Neural crest cell (in vitro differentiated cells): ENCODE measurements around the gene CCR2. TPM values are rescaled to one million over a fixed set of nuclear protein-coding genes. Genes with fewer than 3 reads are reported as not detected.
A peak's percentile ranks its signal among the peaks of the same experiment; 100 is the strongest.

Source experiments
- DNase-seq: peaks from one replicate; pipeline ENCODE4 v3.0.0; 2021; ENCODE audit warnings: low read depth, mixed read lengths, low spot score
- H3K27ac Mint-ChIP-seq: one replicate; pipeline ENCODE4 v1.8.0; 2021; ENCODE audit warnings: mild to moderate bottlenecking, mixed read lengths; ENCODE audit not compliant: unreplicated experiment
- H3K27me3 Mint-ChIP-seq: 2 replicates; pipeline ENCODE4 v1.8.0; 2021; ENCODE audit warnings: low read depth, mild to moderate bottlenecking, mixed read lengths
- H3K36me3 Mint-ChIP-seq: 2 replicates; pipeline ENCODE4 v1.8.0; 2021; ENCODE audit warnings: low read depth, mild to moderate bottlenecking, mixed read lengths
- H3K4me1 Mint-ChIP-seq: 2 replicates; pipeline ENCODE4 v1.8.0; 2021; ENCODE audit warnings: mixed read lengths
- H3K4me3 Mint-ChIP-seq: one replicate; pipeline ENCODE4 v1.8.0; 2021; ENCODE audit warnings: mild to moderate bottlenecking, mixed read lengths
- H3K9me3 Mint-ChIP-seq: 2 replicates; pipeline ENCODE4 v1.8.0; 2021; ENCODE audit warnings: mixed read lengths
- total RNA-seq: library from RNA; stranded (reverse); gene quantifications from 2 replicates; pipeline ENCODE4 v1.2.1, GENCODE V29; 2021
- TF ChIP-seq, protein P1 (sequence below): fragments of 200-600 bp; sonication (generic); conservative IDR thresholded peaks from 2 replicates; pipeline ENCODE4 v1.5.0; 2021; ENCODE audit warnings: antibody characterized with exemption, mild to moderate bottlenecking

Gene CCR2
- total RNA-seq, 1 donor from 2014 or later, result not detected

- Mint-ChIP-seq H3K36me3 (no peaks in the 10 kb centered on the region), H3K4me3 (no peak overlapping the region), H3K9me3 (no peaks in the 10 kb centered on the region), H3K27me3 (peaks cover 40% of the 10 kb centered on the region), H3K27ac (no peak overlapping the region), H3K4me1 (peaks cover 5% of the 10 kb centered on the region)
- TF ChIP-seq, protein P1, sequence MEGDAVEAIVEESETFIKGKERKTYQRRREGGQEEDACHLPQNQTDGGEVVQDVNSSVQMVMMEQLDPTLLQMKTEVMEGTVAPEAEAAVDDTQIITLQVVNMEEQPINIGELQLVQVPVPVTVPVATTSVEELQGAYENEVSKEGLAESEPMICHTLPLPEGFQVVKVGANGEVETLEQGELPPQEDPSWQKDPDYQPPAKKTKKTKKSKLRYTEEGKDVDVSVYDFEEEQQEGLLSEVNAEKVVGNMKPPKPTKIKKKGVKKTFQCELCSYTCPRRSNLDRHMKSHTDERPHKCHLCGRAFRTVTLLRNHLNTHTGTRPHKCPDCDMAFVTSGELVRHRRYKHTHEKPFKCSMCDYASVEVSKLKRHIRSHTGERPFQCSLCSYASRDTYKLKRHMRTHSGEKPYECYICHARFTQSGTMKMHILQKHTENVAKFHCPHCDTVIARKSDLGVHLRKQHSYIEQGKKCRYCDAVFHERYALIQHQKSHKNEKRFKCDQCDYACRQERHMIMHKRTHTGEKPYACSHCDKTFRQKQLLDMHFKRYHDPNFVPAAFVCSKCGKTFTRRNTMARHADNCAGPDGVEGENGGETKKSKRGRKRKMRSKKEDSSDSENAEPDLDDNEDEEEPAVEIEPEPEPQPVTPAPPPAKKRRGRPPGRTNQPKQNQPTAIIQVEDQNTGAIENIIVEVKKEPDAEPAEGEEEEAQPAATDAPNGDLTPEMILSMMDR, result no peak
- no peak for DNase-seq
These were observed 6.0 kb downstream of the CCR2 start for GRCh38 chr3:46359733-46360493.

DNA sequence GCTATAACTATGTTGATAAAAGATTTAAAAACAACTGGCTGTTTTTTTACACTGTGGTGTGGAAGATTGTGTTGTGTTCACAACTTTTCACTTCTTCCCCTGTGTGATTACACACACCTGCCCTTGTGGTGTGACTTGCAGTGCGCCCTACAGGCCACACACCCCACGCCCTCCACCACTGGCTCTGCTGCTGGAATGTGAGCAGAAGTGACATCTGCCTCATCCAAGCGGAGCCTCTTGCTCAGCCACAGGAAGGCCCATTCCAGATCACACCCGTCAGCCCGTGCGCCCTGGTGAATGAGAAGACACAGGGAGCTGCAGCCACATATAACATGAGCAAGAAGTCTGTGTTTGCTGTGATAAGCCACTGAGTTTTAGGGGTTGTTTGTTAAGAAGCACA, 7.0 kb downstream of the CCR2 start:
- H3K9me3 Mint-ChIP-seq, result no peaks in the 10 kb centered on the region
- H3K27me3 Mint-ChIP-seq, result peaks cover 30% of the 10 kb centered on the region
- H3K27ac Mint-ChIP-seq, result peak overlapping the region; percentile 78
- TF ChIP-seq, protein P1, result no peak
- peaks cover 5% of the 10 kb centered on the region for H3K4me1 Mint-ChIP-seq
- DNase-seq, result no peak
- no peaks in the 10 kb centered on the region for H3K36me3 Mint-ChIP-seq
- H3K4me3 Mint-ChIP-seq, result no peak overlapping the region

DNA sequence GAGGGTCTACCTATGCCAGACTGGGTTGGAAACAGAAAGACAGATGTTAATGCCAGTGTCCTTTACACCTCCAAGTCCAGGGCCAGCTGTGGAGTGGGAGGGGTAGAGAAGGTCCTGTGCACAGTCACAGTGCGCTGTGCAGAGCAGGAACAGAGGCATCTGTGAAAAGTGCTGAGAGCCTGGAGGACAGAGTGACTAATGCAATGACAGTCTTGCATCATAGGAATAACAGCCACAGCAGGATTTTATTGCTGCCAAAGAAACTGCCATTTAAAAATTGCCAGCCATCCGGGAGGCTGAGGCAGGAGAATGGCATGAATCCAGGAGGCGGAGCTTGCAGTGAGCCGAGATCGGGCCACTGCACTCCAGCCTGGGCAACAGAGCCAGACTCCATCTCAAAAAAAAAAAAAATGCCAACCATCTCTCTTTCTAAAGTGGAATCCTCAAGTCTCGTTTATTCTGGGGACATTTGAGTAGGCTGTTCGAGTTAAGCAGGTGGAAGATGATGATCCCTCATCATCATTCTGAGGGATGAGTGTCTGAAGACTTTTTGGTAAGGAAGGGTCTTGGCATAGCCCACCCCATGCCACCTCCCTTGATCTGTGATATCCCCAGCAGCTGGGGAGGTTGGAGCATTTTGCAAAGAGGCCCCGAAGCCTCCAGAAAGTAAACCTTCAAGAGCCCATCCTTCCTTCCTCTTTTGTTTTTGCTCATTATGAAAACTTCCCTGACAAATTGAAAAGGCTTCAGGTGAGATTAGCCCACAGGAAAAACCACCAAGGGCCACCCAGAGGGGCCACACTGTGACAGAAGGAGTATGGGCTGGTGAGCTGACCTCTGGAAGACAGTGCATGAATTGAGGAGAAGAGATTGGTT, 7.7 kb downstream of the CCR2 start:
- no peaks in the 10 kb centered on the region for H3K36me3 Mint-ChIP-seq
- TF ChIP-seq, protein P1, result no peak
- no peak overlapping the region for H3K27ac Mint-ChIP-seq
- no peak for DNase-seq
- peaks cover 24% of the 10 kb centered on the region for H3K27me3 Mint-ChIP-seq
- peaks cover 5% of the 10 kb centered on the region for H3K4me1 Mint-ChIP-seq
- H3K4me3 Mint-ChIP-seq, result no peak overlapping the region
- no peaks in the 10 kb centered on the region for H3K9me3 Mint-ChIP-seq

DNA sequence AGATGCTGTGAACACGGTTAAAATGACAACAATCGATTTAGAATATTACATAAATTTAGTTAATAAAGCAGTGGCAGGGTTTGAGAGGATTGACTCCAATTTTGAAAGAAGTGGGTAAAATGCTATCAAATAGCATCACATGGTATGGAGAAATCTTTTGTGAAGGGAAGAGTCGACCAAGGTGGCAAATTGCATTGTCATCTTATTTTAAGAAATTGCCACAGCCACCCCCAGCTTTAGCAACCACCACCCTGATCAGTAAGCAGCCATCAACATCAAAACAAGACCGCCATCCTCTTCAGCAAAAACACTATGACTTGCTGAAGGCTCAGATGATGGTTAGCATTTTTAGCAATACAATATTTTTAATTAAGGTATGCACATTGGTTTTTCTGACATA, 11.1 kb downstream of the CCR2 start:
- Mint-ChIP-seq H3K4me1 (peaks cover 5% of the 10 kb centered on the region), H3K27me3 (peaks cover 16% of the 10 kb centered on the region), H3K36me3 (no peaks in the 10 kb centered on the region), H3K27ac (no peak overlapping the region), H3K4me3 (no peak overlapping the region), H3K9me3 (no peaks in the 10 kb centered on the region)
- DNase-seq, result no peak
- TF ChIP-seq, protein P1, result no peak

- TF ChIP-seq, protein P1, result no peak
- no peak overlapping the region for H3K4me3 Mint-ChIP-seq
- peaks cover 23% of the 10 kb centered on the region for H3K27me3 Mint-ChIP-seq
- no peak for DNase-seq
- H3K27ac Mint-ChIP-seq, result no peak overlapping the region
- H3K36me3 Mint-ChIP-seq, result no peaks in the 10 kb centered on the region
- H3K4me1 Mint-ChIP-seq, result no peaks in the 10 kb centered on the region
- no peaks in the 10 kb centered on the region for H3K9me3 Mint-ChIP-seq
These were observed 12.0 kb downstream of the CCR2 start for GRCh38 chr3:46365737-46366524.
